AG09309 (cell line): ENCODE data around the gene FAM167B.
"Not testable (repeated sequence)": the region's sequence is repeated elsewhere in the genome, so short reads cannot be mapped to it uniquely, and the experiment has no call there.

Experiments
- DNase-seq: peaks from one replicate; pipeline ENCODE4 v3.0.0-alpha.2; 2010; ENCODE audit warnings: low read depth
- H3K4me3 ChIP-seq: 2 replicates; pipeline ENCODE4 v1.5.1; 2011; ENCODE audit warnings: mild to moderate bottlenecking, low read depth, low read length, moderate library complexity; ENCODE audit not compliant: control insufficient read depth
- CTCF ChIP-seq: IDR thresholded peaks from 2 replicates; pipeline ENCODE4 v1.5.1; 2011; ENCODE audit warnings: mild to moderate bottlenecking, low read depth, low read length, inconsistent platforms; ENCODE audit not compliant: insufficient read depth, control insufficient read depth; ENCODE audit errors: missing control alignments

Gene FAM167B

GRCh38 chr1:32291145-32291707 lies 44.2 kb downstream of the FAM167B start:
- no peak for TF ChIP-seq CTCF
- H3K4me3 ChIP-seq: peak overlapping the region; percentile 68

GRCh38 chr1:32291708-32292538 lies 44.9 kb downstream of the FAM167B start, which contains the start of gene HDAC1:
HDAC1 (plus strand) TSS chr1:32292083; CDS start chr1:32292170, 87 bp downstream.
- peak within 1 kb of the TSS; percentile 68 for H3K4me3 ChIP-seq
- DNase-seq: peak; percentile 65
- TF ChIP-seq CTCF: no peak

More at GRCh38 chr1:32291145-32291707, 44.2 kb downstream of the FAM167B start:
- no peak for DNase-seq

GRCh38 chr1:32298211-32298610 lies 51.2 kb downstream of the FAM167B start:
- DNase-seq, H3K4me3 ChIP-seq: not testable (repeated sequence)
